ENCODE results near the gene REXO1.
A peak's percentile ranks its signal among the peaks of the same experiment; 100 is the strongest.

REXO1 gene

GRCh38 chr19:1815605-1816529, 32.4 kb downstream of the REXO1 start:
- no peak for FAIRE-seq

GRCh38 chr19:1814833-1815604, 33.3 kb downstream of the REXO1 start:
- DNase-seq (ENCODE audit: insufficient read length, low spot score) (no peak), FAIRE-seq (no peak)

More at GRCh38 chr19:1815605-1816529, 32.4 kb downstream of the REXO1 start:
- no peak for DNase-seq (ENCODE audit: insufficient read length, low spot score)

GRCh38 chr19:1814391-1814790, 33.9 kb downstream of the REXO1 start:
- FAIRE-seq = no peak
- DNase-seq (ENCODE audit: insufficient read length, low spot score) = no peak

- FAIRE-seq = no peak
- DNase-seq (ENCODE audit: insufficient read length, low spot score) = no peak
These were observed 34.8 kb downstream of the REXO1 start for GRCh38 chr19:1813192-1814182.

- FAIRE-seq (peak; percentile 74), DNase-seq (ENCODE audit: insufficient read length, low spot score) (peak; percentile 95)
These were observed 35.7 kb downstream of the REXO1 start for GRCh38 chr19:1812426-1813191.

GRCh38 chr19:1811942-1812425, 36.3 kb downstream of the REXO1 start, which contains the start of gene ATP8B3:
Gene ATP8B3, minus strand, starts transcription at chr19:1812276. Its CDS starts 540 bp downstream, at chr19:1811736.
- no peak for DNase-seq (ENCODE audit: insufficient read length, low spot score)
- no peak for FAIRE-seq

GRCh38 chr19:1811472-1811894, 36.8 kb downstream of the REXO1 start:
- FAIRE-seq (peak; percentile 79), DNase-seq (ENCODE audit: insufficient read length, low spot score) (peak; percentile 70)

GRCh38 chr19:1810439-1811160, 37.7 kb downstream of the REXO1 start:
- FAIRE-seq (no peak), DNase-seq (ENCODE audit: insufficient read length, low spot score) (no peak)

GRCh38 chr19:1809678-1810077, 38.6 kb downstream of the REXO1 start:
- FAIRE-seq = no peak

GRCh38 chr19:1808395-1808731, 39.9 kb downstream of the REXO1 start:
- no peak for FAIRE-seq
- DNase-seq (ENCODE audit: insufficient read length, low spot score) = no peak

More at GRCh38 chr19:1809678-1810077, 38.6 kb downstream of the REXO1 start:
- DNase-seq (ENCODE audit: insufficient read length, low spot score) = no peak

GRCh38 chr19:1807695-1808394, 40.4 kb downstream of the REXO1 start:
- no peak for DNase-seq (ENCODE audit: insufficient read length, low spot score)
- no peak for FAIRE-seq

- FAIRE-seq (no peak), DNase-seq (ENCODE audit: insufficient read length, low spot score) (no peak)
These were observed 41.1 kb downstream of the REXO1 start for GRCh38 chr19:1807030-1807694.

GRCh38 chr19:1806184-1807029, 41.9 kb downstream of the REXO1 start:
- no peak for FAIRE-seq

GRCh38 chr19:1805401-1806183, 42.7 kb downstream of the REXO1 start:
- DNase-seq (ENCODE audit: insufficient read length, low spot score) (no peak), FAIRE-seq (no peak)

More at GRCh38 chr19:1806184-1807029, 41.9 kb downstream of the REXO1 start:
- DNase-seq (ENCODE audit: insufficient read length, low spot score) = no peak

GRCh38 chr19:1804858-1805257, 43.4 kb downstream of the REXO1 start:
- no peak for FAIRE-seq
- no peak for DNase-seq (ENCODE audit: insufficient read length, low spot score)
